NCI-H2107 treated with DMSO at 0.1 percent for 48 hours (cell line): ENCODE measurements around the gene CAMK2A.

Experiments
- DNase-seq: peaks from one replicate; lab custom pipeline; 2025; ENCODE audit not compliant: unreplicated experiment; lab: John Stamatoyannopoulos, UW

The CAMK2A gene

DNA sequence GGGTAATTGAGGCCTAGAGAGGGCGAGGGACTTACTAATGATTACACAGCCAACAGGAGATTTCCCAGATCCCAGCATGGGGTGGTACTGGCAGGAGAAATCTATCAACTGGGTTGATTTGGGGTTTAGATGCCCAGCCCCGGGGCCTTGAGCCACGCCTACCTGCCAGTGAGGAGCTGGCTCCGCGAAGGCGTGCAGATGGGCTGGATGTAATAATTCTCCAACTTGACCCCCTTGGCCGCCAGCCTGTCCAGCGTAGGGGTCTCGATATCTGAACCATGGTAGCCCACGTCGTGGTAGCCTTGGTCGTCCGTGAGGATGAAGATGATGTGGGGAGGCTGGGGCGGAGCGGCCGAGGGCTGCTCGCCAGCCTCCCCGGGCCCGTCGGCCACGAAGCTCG, 12.3 kb upstream of the CAMK2A start:
- no peak for DNase-seq

GRCh38 chr5:150301170-150301505, 11.6 kb upstream of the CAMK2A start:
- no peak for DNase-seq

DNA sequence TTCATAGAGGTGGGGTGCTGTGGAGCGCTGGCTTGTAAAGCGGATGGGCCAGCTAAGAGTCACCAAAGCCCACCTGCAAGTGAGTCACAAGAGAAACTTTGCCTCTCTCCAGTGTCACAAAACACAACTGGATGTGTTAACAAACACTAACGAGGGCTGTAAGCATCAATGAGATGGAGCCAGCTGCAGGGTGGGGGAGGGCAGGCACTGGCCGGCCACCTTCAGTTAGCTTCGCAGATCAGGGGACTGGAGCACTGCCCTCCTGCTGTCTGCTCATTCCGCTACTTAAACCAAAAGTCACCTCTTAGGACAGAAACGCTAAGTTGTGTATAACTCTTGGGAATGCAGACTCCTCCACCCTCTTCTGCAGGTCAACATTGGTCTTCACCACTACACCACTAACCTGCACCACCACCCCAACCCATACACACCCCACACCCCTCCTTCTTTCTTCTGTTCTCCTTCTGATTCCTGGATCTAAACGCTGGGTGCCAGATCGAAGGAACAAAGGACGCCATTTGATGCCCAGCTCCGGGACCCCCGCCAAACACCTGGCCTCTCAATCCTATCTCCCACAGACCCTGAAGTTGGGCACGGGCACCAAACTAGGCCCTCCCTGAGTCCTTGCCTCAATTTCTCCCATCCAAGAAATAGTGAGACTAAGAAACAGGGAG, 11.1 kb upstream of the CAMK2A start:
- DNase-seq, result no peak

- DNase-seq, result no peak
Measured at GRCh38 chr5:150299571-150300327, 10.2 kb upstream of the CAMK2A start.

DNA sequence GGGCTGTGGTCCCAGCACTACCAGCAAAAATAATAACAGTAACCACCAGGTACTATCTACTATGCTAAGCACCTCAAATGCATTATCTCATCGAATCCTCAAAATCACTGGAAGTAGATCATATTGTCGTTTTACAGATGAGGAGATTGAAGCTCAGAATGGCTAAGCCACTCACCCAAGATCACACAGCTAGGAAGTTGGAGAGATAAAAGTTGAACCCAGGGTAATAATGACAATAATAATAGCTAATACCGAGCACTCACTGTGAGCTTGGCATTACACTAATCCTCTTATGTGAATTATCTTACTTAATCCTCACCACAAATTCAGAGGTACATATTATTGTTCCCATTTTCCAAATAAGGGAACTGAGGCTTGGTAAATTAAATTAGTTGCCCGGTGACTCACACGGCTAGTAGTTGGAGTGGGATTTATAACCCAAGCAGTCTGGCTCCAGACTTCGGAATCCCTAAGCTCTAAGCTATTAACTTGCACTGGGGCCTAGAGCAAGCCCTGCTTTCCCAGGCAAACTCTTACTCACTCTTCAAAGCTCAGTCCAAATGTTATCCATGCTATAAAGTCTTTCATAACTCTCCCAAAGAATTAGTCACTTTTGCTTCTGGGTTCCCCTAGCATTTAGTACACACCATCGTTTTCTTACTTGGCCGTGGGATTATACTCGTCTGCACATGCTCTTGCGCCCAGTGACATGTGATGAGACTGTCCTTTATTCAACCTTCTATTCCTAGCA, 9.3 kb upstream of the CAMK2A start:
- no peak for DNase-seq

GRCh38 chr5:150297934-150298595, 8.5 kb upstream of the CAMK2A start:
- DNase-seq, result no peak

- DNase-seq, result no peak
Measured at GRCh38 chr5:150297236-150297890, 7.8 kb upstream of the CAMK2A start.

GRCh38 chr5:150296496-150296895, 6.9 kb upstream of the CAMK2A start:
- DNase-seq, result no peak

GRCh38 chr5:150295741-150296486, 6.3 kb upstream of the CAMK2A start:
- no peak for DNase-seq

DNA sequence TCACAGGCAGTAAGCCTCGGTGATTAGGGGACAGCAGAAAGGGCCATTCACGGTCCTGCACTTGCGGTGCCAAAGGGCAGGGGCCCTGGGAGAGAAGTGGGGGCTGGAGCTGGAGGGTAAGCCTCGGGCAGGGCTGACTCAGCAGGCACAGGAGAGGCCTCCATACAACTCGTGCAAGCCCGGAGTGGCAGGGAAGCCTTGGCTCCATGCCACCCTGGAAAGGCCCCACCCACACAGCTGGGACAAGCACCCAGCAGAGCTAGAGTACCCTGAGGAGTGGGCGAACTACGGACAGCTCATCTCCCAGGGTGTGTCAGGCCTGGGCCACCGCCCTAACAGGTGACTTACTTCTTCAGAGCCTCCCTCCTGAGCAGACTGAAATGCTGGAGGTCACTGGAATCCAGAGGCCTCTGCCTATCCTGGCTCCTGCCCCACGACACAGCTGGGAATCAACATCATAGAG, 5.6 kb upstream of the CAMK2A start:
- DNase-seq, result no peak

GRCh38 chr5:150294551-150295071, 5.0 kb upstream of the CAMK2A start:
- no peak for DNase-seq

GRCh38 chr5:150293091-150293941, 3.7 kb upstream of the CAMK2A start:
- DNase-seq, result no peak

GRCh38 chr5:150291388-150292385, 2.1 kb upstream of the CAMK2A start:
- peak; percentile 35 for DNase-seq

DNA sequence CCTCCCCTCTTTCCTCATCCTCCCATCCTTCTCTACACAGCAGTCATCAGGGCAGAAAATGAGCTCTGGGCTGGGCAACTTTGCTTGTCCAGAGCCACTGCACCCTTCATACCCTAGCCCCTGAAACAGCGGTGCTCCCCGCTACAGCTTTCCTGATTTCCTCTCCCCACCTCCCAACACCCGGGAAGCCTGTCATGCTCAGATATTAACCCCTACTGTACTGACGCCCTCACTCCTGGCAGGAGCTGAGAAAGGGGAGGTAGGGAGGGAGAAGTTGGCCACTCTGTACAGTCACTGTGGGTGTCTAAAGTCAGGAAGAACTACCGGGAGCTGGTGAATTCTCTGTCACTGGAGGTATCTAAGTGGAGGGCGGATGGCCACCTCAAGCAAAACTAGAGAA, 782 bp downstream of the CAMK2A start:
- DNase-seq, result no peak

DNA sequence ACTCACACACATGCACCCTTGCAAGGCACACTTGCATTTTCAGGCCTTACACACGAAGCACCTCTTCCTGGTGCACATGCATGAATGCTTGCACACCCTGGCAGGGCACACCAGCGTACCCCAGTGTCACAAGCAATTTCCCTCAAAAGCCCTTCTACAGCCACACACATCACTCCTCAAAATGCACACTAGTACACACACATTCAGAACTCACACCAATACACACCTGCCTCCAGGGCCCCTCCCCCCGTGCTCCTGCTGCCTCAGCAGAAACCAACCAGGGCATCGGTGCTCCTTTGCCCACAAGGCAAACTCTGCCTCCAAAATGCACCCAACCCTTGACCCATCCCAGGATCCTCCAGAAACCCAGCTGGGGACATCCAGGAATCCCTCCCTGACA, 1.2 kb downstream of the CAMK2A start:
- no peak for DNase-seq

DNA sequence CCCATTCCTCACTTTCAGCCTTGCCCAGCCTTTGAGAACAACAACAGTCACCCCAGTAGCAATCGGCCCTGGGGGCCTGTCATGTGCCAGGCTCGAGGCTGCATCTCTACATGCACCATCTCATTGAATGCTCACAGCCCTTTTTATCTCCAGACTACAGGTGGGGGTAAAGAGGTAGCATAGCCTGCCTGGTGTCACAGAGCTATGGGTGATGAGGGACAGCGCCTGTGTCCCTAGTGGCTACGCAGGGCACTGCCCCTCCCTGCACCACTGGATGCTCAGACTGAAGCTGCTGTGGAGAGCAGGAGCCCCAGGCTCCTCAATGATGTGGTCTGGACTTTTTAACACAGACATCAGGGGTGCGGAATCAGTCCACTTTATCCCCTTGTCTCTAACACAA, 2.8 kb downstream of the CAMK2A start:
- DNase-seq, result peak; percentile 1

DNA sequence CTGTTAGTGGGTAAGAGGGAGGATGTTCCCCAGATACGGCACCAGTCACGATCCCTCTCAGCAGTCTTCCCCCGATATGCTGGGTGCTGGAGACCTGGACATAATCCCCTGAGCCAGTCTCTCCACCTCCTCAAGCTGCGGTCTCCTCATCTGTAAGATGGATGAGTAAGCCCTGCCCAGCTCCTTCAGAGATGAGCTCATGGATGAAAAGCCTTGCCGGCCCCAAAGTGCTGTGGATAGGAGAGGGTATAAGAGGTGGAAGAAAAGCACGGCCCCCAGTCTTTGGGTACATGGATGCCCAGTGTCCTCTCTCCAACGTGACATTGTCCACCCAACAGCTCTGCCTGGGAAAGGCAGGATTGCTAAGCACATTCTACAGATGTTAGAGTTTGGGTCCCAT, 4.5 kb downstream of the CAMK2A start:
- no peak for DNase-seq

GRCh38 chr5:150284311-150284710, 5.3 kb downstream of the CAMK2A start:
- no peak for DNase-seq
